AG04449 (cell line): ENCODE measurements around the gene MAGEH1.
"Not testable (repeated sequence)": the region's sequence is repeated elsewhere in the genome, so short reads cannot be mapped to it uniquely, and the experiment has no call there.

ENCODE experiments used
- CTCF ChIA-PET: fragments of 350-600 bp; formaldehyde crosslinking; extraction: SDS; loops from one replicate; lab custom pipeline; 2021; ENCODE audit warnings: antibody characterized with exemption; lab: Yijun Ruan, JAX
- POLR2A ChIA-PET: fragments of 400-600, 350-600 bp; formaldehyde crosslinking; extraction: SDS; loops from one replicate; lab custom pipeline; 2020; ENCODE audit warnings: antibody characterized with exemption, inconsistent platforms; lab: Yijun Ruan, JAX
- DNase-seq: peaks from one replicate; pipeline ENCODE4 v3.0.0-alpha.2; 2010; ENCODE audit warnings: low read depth, low spot score
- H3K4me3 ChIP-seq: 2 replicates; pipeline ENCODE4 v1.5.1; 2011; ENCODE audit warnings: low read depth, mild to moderate bottlenecking, control low read depth, low read length
- TF ChIP-seq, protein P1 (sequence below): IDR thresholded peaks from one replicate; pipeline ENCODE4 v1.5.1; 2011; ENCODE audit warnings: mild to moderate bottlenecking, moderate library complexity, low read length, control low read depth, inconsistent platforms; ENCODE audit not compliant: insufficient read depth; ENCODE audit errors: missing control alignments

Gene MAGEH1

GRCh38 chrX:55451990-55452832 is at the start of gene MAGEH1:
Gene MAGEH1, plus strand, starts transcription at chrX:55452127. Its CDS starts 248 bp downstream, at chrX:55452375.
- peak; percentile 23 for DNase-seq
- TF ChIP-seq, protein P1, sequence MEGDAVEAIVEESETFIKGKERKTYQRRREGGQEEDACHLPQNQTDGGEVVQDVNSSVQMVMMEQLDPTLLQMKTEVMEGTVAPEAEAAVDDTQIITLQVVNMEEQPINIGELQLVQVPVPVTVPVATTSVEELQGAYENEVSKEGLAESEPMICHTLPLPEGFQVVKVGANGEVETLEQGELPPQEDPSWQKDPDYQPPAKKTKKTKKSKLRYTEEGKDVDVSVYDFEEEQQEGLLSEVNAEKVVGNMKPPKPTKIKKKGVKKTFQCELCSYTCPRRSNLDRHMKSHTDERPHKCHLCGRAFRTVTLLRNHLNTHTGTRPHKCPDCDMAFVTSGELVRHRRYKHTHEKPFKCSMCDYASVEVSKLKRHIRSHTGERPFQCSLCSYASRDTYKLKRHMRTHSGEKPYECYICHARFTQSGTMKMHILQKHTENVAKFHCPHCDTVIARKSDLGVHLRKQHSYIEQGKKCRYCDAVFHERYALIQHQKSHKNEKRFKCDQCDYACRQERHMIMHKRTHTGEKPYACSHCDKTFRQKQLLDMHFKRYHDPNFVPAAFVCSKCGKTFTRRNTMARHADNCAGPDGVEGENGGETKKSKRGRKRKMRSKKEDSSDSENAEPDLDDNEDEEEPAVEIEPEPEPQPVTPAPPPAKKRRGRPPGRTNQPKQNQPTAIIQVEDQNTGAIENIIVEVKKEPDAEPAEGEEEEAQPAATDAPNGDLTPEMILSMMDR, result no peak
- CTCF ChIA-PET, result interaction anchor here (1.3 to 1.5 kb wide), 2 partner anchors 37 to 796 kb away, joined by 4 to 6 read pairs; partner anchors contain the start of gene USP51
- H3K4me3 ChIP-seq, result peak within 1 kb of the TSS; percentile 70
- POLR2A ChIA-PET, result interaction anchor here (0.9 to 1.3 kb wide), 2 partner anchors 36 to 265 kb away, joined by 5 to 9 read pairs; partner anchors contain the start of gene RRAGB

DNA sequence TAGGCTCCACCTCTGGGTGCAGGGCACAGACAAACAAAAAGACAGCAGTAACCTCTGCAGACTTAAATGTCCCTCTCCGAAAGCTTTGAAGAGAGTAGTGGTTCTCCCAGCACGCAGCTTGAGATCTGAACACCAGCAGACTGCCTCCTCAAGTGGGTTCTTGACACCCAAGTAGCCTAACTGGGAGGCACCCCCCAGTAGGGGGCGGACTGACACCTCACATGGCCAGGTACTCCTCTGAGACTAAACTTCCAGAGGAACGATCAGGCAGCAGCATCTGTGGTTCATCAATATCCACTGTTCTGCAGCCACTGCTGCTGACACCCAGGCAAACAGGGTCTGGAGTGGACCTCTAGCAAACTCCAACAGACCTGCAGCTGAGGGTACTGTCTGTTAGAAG is 24.8 kb upstream of the MAGEH1 start:
- H3K4me3 ChIP-seq, DNase-seq, POLR2A ChIA-PET, CTCF ChIA-PET: not testable (repeated sequence)

GRCh38 chrX:55443468-55443867 is 8.5 kb upstream of the MAGEH1 start:
- CTCF ChIA-PET, POLR2A ChIA-PET, H3K4me3 ChIP-seq, DNase-seq: not testable (repeated sequence)

DNA sequence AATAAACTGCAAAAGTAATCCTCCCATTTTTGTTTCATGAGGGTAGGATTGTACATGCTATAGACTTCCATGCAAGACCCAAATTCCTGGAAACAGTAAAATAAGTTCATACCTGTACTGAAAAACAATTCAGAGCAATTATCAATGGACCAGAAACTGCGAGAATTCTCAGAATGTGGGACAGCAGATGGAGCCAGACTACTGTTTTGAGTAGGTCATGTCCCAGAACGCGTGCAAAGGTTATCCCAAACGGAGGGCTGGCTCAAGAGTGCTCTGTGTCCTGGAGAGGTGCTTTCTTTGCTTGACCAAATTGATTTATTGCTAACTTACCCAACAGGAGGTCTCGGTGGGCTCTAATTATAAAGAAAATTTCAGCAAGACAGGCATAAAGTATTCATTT is 1.7 kb upstream of the MAGEH1 start:
- POLR2A ChIA-PET, result no interaction called here
- TF ChIP-seq, protein P1, result no peak
- CTCF ChIA-PET, result no interaction called here
- H3K4me3 ChIP-seq, result no peak overlapping the region
- no peak for DNase-seq

DNA sequence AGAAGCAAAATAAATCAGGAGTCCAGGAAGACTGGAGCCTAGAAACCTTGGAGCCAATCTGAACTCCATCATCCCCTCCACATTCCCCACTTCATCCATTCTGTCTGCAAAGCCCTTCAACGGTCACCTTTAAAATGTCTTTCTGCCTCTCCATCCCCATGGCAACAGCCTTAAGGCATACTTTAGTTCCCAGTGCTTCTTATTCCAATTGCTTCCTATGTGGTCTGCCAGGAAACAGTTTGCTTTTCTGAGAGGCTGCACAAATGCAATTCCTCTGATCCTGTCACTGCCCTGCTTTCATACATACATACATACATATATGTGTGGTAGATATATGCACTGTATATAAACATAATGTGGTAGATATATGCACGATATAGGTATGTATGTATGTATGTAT is 786 bp upstream of the MAGEH1 start:
- CTCF ChIA-PET, result interaction anchor here (1.3 kb wide), 1 partner anchor 797 kb away, joined by 4 read pairs; no protein-coding TSS in a partner anchor
- peak overlapping the region; percentile 70 for H3K4me3 ChIP-seq
- POLR2A ChIA-PET, result interaction anchor here (1.3 kb wide), 1 partner anchor 37 kb away, joined by 9 read pairs; no protein-coding TSS in a partner anchor
- TF ChIP-seq, protein P1, result no peak
- no peak for DNase-seq

- TF ChIP-seq, protein P1, result no peak
- DNase-seq, result no peak
- ChIA-PET POLR2A (interaction anchor here (0.9 to 1.3 kb wide), 2 partner anchors 37 to 266 kb away, joined by 5 to 9 read pairs; partner anchors contain the start of gene RRAGB), CTCF (interaction anchor here (1.3 to 1.5 kb wide), 2 partner anchors 38 to 797 kb away, joined by 4 to 6 read pairs; partner anchors contain the start of gene USP51)
- H3K4me3 ChIP-seq, result peak overlapping the region; percentile 70
Measured at GRCh38 chrX:55451626-55451989, 319 bp upstream of the MAGEH1 start.

- ChIA-PET POLR2A (no interaction called here), CTCF (interaction anchor here (1.5 kb wide), 1 partner anchor 36 kb away, joined by 6 read pairs; the partner anchor contains the start of gene USP51)
- TF ChIP-seq, protein P1, result no peak
- DNase-seq, result no peak
- peak overlapping the region; percentile 70 for H3K4me3 ChIP-seq
Measured at GRCh38 chrX:55452833-55453124, 852 bp downstream of the MAGEH1 start.

DNA sequence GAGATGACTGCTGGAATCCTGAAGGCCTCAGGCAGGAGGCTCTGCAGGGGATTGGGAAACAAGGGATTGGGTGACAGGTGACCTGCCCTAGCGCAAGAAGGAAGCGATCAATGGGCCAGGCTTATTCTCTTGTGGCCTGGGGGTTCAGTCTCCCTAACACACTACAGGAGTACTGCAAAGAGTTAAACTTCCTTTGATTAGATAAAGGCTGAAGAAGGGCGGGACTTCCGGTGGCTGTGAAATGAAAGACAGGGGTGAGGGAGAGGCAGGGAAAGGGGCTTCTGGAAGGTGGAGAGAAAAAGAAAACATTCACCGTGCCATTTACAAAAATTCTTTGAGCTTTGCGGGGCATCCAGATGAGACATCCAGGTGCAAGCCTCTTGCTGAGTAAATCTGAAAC is 3.8 kb downstream of the MAGEH1 start:
- POLR2A ChIA-PET, H3K4me3 ChIP-seq, DNase-seq, CTCF ChIA-PET: not testable (repeated sequence)

DNA sequence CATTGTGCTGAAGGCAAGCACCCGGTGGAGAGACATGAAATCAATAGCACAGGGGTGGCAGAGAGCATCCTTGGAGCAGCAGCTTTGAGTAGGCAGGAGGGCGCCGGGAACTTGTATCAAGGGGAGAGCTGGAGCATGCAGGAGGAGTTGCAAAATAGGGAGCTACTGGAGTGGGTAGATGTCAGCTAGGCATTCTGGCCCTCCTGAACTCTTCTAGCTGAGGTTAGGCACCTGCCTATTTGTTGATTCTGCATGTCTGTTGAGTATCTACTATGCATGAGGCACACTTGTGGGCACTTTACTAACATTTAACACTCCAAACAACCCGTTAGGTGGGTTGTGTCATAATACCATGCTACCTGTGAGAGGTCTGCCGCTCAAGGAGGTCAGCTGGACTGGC is 7.5 kb downstream of the MAGEH1 start:
- DNase-seq, POLR2A ChIA-PET, CTCF ChIA-PET, H3K4me3 ChIP-seq: not testable (repeated sequence)

GRCh38 chrX:55459926-55460325 is 8.0 kb downstream of the MAGEH1 start:
- H3K4me3 ChIP-seq, DNase-seq, POLR2A ChIA-PET, CTCF ChIA-PET: not testable (repeated sequence)
